ENCODE results near the gene FOXI2. TPM values are rescaled to one million over a fixed set of nuclear protein-coding genes. Genes with fewer than 3 reads are reported as not detected.

The FOXI2 gene
- polyA plus RNA-seq, 1 experiment = not detected

DNA sequence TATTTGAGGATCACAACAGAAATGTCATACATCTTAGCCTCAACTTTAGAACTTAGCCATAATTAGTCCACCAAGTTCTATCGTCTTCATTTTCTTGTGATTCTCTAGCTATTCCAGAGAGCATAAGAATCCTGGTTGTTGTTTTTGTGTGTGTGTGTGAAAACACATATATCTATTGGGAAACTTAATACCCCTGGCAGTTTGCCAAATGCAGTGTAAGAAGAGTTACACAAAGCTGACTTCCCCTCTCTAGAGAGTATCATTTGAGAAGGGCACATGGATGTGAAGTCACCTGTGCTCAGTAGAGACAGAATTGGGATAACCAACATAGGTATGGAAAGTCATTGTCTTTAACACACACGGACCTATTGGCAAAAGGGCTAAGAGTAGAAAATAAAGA, 19.3 kb downstream of the FOXI2 start:
- ChIA-PET CTCF (no interaction called here), POLR2A (no interaction called here)
- no peak for DNase-seq (ENCODE audit: low read depth)
- no peak overlapping the region for H3K4me3 ChIP-seq (ENCODE audit: low read depth, low read length)
- H3K36me3 ChIP-seq (ENCODE audit: control insufficient read depth, insufficient read depth, low read length) = no peaks in the 10 kb centered on the region
- TF ChIP-seq, protein P1, sequence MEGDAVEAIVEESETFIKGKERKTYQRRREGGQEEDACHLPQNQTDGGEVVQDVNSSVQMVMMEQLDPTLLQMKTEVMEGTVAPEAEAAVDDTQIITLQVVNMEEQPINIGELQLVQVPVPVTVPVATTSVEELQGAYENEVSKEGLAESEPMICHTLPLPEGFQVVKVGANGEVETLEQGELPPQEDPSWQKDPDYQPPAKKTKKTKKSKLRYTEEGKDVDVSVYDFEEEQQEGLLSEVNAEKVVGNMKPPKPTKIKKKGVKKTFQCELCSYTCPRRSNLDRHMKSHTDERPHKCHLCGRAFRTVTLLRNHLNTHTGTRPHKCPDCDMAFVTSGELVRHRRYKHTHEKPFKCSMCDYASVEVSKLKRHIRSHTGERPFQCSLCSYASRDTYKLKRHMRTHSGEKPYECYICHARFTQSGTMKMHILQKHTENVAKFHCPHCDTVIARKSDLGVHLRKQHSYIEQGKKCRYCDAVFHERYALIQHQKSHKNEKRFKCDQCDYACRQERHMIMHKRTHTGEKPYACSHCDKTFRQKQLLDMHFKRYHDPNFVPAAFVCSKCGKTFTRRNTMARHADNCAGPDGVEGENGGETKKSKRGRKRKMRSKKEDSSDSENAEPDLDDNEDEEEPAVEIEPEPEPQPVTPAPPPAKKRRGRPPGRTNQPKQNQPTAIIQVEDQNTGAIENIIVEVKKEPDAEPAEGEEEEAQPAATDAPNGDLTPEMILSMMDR (IDR thresholded peaks at IDR 0.05; ENCODE audit: insufficient read depth, low read depth, low read length) = no peak
- no peaks in the 10 kb centered on the region for H3K27me3 ChIP-seq (ENCODE audit: control insufficient read depth, insufficient read depth, low read length)

- no peaks in the 10 kb centered on the region for H3K36me3 ChIP-seq (ENCODE audit: control insufficient read depth, insufficient read depth, low read length)
- ChIA-PET CTCF (no interaction called here), POLR2A (no interaction called here)
- H3K4me3 ChIP-seq (ENCODE audit: low read depth, low read length) = no peak overlapping the region
- no peaks in the 10 kb centered on the region for H3K27me3 ChIP-seq (ENCODE audit: control insufficient read depth, insufficient read depth, low read length)
- DNase-seq (ENCODE audit: low read depth) = no peak
- TF ChIP-seq, protein P1 (IDR thresholded peaks at IDR 0.05; ENCODE audit: insufficient read depth, low read depth, low read length) = no peak
Observed at GRCh38 chr10:127757033-127757432, 20.0 kb downstream of the FOXI2 start.

GRCh38 chr10:127759276-127759675, 22.3 kb downstream of the FOXI2 start:
- H3K36me3 ChIP-seq (ENCODE audit: control insufficient read depth, insufficient read depth, low read length) = no peaks in the 10 kb centered on the region
- DNase-seq (ENCODE audit: low read depth) = no peak
- POLR2A ChIA-PET = no interaction called here
- TF ChIP-seq, protein P1 (IDR thresholded peaks at IDR 0.05; ENCODE audit: insufficient read depth, low read depth, low read length) = no peak
- no peaks in the 10 kb centered on the region for H3K27me3 ChIP-seq (ENCODE audit: control insufficient read depth, insufficient read depth, low read length)
- no peak overlapping the region for H3K4me3 ChIP-seq (ENCODE audit: low read depth, low read length)
- CTCF ChIA-PET = no interaction called here

DNA sequence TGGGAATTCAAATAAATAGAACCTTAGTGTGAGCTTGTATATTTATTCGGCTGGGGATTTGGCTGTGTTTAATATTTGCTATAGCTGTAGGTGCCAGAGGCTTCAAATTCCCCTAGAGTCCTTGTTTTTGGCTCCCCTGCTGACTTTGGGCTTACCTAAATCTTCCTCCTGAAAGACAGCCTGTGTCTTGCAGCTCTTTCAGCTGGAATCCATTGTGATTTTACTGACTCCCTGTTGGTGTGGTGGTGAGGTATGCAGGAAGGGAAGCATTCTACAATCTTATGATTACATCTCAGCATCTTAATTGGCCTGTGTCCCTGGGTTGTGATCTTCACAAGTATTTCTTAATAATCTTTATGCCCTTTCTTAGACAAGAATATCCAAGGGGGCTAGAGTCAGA, 25.9 kb downstream of the FOXI2 start:
- Histone ChIP-seq H3K36me3 (ENCODE audit: control insufficient read depth, insufficient read depth, low read length) (no peaks in the 10 kb centered on the region), H3K27me3 (ENCODE audit: control insufficient read depth, insufficient read depth, low read length) (no peaks in the 10 kb centered on the region), H3K4me3 (ENCODE audit: low read depth, low read length) (no peak overlapping the region)
- DNase-seq (ENCODE audit: low read depth) = no peak
- POLR2A ChIA-PET = no interaction called here
- TF ChIP-seq, protein P1 (IDR thresholded peaks at IDR 0.05; ENCODE audit: insufficient read depth, low read depth, low read length) = no peak
- CTCF ChIA-PET = no interaction called here

DNA sequence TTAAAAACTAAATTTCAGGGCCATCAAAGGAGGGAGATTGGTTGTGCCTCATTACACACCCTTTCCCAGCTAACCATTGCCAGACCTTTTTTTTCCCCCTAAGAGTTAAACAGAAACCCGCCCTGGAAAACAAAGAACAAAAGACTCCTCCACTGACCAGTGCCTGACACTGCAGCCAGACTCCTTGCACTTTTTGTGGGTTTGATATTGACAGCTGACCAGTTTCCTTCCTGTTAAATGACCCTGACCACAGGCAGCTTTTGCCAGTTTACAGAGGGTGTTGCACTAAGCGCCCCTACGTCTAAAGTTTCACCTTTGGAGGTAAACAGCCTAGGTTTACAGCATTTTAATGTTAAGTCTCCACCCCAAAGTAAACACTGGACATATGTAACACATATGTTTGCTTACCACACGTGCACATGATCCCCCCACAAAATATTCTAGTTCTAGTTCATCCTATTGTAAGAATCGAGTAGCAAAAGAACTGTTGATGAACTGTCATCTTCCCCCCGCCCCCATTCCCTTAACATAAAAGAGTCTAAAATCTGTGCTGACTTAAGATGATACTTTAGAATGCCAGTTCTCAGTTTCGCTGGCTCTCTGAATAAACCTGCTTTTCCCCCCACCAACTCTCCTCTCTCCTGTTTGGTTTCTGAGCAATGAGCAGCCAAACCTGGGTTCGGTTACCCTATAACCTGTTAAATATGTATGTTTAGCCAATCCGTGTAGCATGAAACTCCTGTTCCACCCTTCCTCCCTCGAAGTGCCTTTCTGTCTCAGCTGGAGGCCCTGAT, 38.0 kb downstream of the FOXI2 start:
- CTCF ChIA-PET = no interaction called here
- no peak for DNase-seq (ENCODE audit: low read depth)
- H3K4me3 ChIP-seq (ENCODE audit: low read depth, low read length) = no peak overlapping the region
- no peaks in the 10 kb centered on the region for H3K36me3 ChIP-seq (ENCODE audit: control insufficient read depth, insufficient read depth, low read length)
- POLR2A ChIA-PET = no interaction called here
- H3K27me3 ChIP-seq (ENCODE audit: control insufficient read depth, insufficient read depth, low read length) = no peaks in the 10 kb centered on the region
- TF ChIP-seq, protein P1 (IDR thresholded peaks at IDR 0.05; ENCODE audit: insufficient read depth, low read depth, low read length) = no peak

Data from BJ (cell line).